Uterus (tissue), 2 donors: ENCODE results near the gene C6orf15.

ENCODE experiments used
- CTCF ChIP-seq, 4 experiments: fragments of 200-600 bp in 2 of 4; fragments of 450-650 bp in 2 of 4; sonication (generic) in 2 of 4; IDR thresholded peaks; one replicate each; pipeline ENCODE4 v1.5.1; 2016 to 2019; ENCODE audit warnings: antibody characterized with exemption in 4 of 4, mild to moderate bottlenecking in 2 of 4, moderate library complexity in 1 of 4
- POLR2A ChIP-seq, 2 donors: fragments of 450-650 bp; IDR thresholded peaks; one replicate each; pipeline ENCODE4 v1.6.1; 2016; ENCODE audit warnings: antibody characterized with exemption in 2 of 2, mild to moderate bottlenecking in 1 of 2, moderate library complexity in 1 of 2

GRCh38 chr6:31144970-31145340 lies 32.6 kb upstream of the C6orf15 start:
- TF ChIP-seq CTCF (IDR thresholded peaks at IDR 0.05) (no peak), POLR2A (IDR thresholded peaks at IDR 0.05) (no peak)
